AML-193 (cell line): Measurements from ENCODE around the gene STAC3.

Experiments used
- DNase-seq, 2 experiments: peaks; one replicate each; lab custom pipeline; 2025; lab: John Stamatoyannopoulos, UW

STAC3 gene

DNA sequence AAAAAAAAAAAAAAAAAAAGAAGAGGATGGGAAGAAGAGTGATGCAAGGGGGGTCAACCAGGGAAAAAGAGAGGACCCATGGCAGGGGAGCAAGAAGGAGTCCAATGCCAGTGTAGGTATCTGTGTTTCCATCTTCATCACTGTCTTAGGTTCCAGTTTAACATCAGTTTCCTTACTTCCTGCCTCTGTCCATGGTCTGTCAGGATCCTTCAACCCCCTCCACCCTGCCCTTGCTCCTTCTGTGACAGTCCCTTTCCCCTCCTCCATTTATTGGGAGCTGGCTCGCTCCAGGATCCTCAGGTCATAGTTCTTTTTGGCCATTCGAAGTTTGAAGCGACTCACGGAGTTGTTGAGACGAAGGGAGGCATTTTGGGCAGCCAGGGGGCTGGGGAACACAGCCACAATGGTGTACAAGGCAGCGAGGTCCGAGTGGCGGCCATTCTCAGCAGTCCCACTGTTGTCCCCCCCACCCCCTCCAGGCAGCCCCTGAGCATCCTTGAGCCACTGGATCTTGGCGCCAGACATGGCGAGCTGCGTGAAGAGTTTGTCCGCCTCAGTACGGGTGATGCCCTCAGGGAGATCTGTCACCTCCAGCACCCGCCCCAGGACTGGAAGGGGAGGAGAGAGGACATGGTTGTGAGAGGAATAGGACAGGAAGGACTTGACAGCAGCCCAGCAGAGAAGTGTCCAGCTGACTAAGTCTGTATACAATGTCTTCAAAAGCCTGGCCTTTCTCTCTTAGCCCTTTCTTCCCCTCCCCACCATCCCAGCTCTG, 3.7 kb upstream of the STAC3 start:
- DNase-seq = no peak

GRCh38 chr12:57250541-57250940, 446 bp downstream of the STAC3 start:
- DNase-seq = no peak

GRCh38 chr12:57248934-57249742, 1.8 kb downstream of the STAC3 start:
- DNase-seq = peak; percentile 84 to 85

DNA sequence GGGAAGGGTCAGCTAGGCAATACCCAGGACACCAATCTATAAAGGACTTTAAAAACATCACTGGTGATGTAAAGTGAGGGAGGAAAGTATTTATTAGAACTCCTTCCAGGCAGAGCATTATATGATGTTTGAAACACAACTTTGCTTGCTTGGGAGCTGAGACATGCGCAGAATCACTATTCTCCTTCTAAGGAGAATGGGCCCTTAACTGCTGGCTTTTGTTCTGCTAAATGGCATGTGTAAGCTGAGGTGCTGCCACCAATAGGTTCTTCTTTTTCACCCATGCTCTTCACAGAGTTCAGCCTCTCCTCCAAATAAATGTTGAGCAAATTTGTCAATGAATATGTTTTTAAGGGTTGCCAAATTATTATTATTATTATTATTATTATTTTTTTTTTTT, 3.9 kb downstream of the STAC3 start:
- no peak for DNase-seq

GRCh38 chr12:57244312-57244696, 6.7 kb downstream of the STAC3 start:
- DNase-seq = no peak

DNA sequence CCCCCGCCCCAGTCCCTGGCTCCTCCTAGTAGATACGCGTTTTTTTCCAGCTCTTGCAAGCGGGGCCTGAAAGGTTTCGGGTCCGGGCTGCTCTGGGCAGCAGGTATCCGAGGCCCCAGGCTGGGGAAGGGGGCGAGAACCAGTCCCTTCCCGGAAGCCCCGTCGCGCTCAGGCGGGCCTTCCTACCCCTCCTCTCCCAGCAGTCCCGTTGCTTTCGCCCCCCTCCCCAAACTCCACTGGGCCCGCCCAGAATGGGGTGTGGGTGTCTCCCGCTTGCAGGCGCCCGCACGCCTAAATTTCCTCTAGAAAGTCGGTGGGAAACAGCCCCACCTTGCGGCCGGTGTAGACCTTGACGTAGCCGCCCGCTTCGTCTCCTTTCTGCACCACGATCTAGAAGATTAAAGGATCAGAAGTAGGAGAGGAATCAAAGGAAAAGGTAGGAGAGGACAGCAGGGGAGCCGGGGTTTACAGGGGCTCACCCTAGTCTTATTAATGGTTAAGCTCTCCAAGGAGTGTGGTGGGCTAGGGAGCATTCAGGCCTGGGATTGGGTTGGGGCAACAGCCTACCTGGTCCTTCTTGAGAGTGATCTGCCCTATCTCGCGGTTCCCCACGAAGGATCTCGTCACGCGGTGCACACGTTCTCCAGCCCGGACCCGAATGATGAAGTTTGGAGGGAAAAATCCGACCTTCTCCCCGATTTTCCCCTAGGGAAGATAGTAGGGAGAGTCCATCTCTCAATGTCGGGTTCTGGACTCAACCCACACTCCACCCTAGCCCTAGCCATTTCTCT, 7.3 kb downstream of the STAC3 start:
- DNase-seq = peak; percentile 58 to 71

GRCh38 chr12:57242691-57243454, 8.1 kb downstream of the STAC3 start:
- DNase-seq = peak; percentile 20 to 27

GRCh38 chr12:57242329-57242690, 8.7 kb downstream of the STAC3 start:
- DNase-seq = no peak

DNA sequence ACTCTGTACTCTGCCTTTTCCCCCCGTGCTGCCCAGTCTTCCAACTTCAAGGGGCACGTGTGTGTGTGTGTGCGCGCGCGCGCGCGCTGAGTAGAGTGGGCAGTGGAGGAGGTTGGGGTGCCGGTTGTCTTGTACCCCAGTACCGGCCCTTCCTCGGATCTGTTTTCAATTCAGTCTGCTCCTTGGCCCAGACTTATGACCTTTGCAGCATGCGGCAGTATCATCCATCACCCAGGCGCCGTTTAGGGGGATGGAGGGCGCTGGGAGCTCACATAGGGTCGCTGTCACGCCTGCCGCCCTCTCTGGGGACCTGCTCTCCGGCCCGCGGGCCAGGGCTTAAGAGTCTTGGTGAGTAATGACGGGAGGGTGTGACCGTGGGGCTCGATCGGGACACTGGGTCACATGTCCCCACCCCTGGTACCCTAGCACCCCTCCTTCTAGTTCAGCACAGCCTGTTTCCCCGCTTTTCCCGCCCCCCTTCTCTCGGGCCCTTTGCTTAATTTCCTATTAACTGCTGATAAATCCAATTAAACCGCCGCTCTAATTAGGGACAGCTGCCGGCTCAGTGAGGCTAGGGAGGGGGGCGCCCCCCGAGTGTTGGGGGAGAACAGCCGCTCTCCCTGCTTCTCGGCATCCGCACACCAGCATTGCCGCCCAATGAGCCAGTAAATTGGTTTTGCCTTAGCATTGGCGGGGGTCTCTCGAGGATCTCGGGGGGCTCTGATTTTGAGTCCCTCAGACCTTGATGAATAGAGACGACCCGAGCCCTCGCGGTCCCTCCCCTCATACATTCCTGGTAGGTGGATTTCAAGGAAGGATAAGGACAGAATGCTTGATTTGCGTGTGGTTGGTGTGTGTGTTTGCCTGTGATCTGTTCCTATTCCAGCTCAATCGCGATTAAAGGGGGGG, 9.3 kb downstream of the STAC3 start:
- DNase-seq = no peak

- no peak for DNase-seq
These were observed 10.0 kb downstream of the STAC3 start for GRCh38 chr12:57240926-57241401.

DNA sequence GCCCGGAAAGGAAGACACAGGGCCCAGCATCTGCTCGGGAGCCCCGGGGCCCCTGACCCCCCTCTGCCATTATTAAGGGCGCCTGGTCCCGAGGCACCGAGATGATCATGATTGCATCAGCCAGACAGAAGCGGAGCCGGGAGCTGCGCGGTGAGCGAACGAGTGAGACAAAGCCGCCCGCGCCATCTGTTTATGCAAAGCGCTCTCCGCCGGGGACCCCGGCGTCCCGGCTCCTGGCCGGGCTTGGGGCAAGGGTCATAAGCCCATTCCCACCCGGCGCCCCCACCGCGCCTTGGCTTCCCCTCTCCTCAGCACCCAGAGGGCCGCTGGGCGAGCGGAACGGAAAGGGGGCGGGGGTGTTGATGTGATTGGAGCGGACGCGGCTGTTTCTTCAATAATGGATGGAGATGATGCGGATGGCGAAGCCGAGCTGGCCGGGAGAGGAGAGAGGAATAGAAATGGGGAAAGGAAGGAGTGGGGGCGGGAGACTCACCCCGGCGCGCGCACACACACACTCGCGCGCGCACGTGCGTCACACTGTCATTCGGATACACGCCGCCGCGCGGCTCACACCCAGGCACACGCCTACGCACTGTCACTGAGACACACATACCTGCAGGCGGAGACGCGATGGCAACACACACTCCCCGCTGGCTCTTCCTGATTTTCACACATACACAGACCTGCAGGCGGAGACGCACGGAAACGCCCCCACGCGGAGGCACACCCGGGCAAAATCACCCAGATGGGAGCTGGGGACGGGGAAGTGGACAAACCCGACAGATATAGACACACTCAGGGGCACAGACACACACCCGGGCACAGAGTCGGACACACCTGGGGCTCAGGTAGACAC, 10.7 kb downstream of the STAC3 start:
- peak in 1 of 2 experiments; percentile 12 for DNase-seq

DNA sequence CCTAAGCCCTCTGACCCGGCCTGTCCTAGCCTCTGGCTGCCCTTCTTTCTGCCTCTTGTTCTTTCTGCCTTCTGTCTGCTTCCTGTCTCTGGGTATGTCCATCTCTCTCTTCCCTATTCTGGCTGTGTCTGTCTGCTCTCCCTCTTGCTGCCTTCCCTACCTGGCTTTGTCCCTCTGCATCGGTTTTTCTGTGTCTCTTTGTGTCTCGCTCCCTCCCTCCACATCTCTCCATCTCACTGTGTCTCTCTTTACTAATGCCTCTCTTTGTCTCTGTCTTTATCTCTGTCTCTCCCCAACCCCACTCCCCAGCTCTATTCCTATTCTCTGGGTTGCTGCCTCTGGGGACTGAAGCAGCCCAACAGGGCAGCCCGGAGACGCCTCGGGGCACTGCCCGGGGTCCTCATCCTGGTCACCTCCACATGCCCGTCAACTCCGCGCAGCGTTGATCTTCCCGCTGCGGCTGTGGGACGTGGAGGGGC, 11.4 kb downstream of the STAC3 start:
- DNase-seq = no peak

DNA sequence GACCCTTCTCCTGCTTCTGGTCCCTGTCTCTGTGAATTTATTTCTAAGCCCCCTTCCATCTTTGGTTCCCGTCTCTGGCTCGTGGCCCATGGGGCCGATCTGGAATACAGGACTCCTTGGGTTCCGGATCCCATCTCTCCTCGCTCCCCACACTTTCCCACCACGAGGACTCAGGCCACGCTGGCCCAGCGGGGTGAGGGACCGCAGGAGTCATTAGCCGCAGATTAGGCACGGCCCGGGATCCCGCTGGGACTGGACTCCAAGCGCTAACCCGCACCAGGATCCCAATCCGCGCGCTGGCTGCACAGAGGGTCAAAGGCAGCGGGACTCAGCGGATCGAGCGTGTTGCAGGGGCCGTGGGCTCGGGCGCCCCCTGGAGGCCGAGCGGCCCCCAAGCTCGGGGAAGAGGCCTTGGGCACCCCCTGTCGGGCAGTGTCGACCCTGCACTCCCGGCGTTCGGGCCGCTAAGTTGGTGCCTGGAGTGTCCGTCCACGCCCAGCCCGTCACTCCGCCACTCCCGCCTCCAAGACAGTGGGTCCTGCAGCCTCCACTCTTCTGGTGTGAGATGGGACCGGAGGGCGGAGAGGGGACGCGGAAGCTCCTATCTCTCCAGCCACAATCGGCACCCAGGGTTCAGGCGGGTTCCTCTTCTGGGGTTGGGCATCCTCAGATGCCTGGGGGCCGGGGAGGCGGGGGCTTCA, 12.0 kb downstream of the STAC3 start:
- DNase-seq = peak; percentile 65 to 69

DNA sequence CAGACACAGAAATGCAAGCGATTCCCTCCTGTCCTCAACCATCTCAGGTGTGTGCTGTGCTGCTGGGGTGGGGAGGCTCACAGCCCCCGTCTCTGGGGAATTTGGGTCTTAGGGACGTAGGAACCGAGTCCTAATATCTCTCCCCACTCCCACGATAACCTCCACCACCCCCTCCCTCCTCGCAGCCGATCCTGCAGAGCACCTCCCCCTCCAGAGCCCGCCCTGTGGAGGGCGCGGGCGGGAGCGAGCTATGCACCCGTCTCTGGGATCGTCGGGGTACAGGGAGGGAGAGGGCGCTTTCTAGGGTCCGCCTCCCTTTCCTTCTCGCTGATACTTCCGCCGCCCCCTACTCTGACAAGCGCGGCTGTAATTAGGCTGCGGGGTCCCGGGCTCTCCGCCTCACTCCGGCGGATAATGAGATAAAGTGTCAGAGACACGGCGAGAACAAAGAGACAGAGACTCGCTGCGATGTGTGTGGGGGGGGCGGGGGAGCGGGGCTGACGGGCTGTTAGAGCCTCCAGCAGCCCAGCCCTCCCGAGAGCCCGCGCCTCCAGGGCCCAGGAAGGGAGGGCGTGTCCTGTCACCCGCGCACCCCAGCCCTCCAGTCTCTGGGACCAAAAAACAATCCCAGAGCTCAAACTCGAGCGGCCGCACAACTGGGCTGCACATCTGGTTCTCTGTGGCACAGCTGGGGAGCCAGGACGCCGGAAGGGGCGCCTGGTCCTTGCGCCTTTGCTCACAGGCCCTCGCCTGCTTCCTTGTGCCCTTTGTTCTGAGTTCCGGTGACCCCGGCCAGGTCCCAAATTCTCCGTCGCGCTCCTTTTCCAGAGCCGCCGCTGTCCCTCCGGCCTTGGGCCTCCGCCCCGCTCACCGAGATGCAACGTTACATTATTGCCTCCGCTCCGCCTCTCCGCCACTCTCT, 12.8 kb downstream of the STAC3 start:
- no peak for DNase-seq

GRCh38 chr12:57237596-57237931, 13.4 kb downstream of the STAC3 start:
- no peak for DNase-seq

DNA sequence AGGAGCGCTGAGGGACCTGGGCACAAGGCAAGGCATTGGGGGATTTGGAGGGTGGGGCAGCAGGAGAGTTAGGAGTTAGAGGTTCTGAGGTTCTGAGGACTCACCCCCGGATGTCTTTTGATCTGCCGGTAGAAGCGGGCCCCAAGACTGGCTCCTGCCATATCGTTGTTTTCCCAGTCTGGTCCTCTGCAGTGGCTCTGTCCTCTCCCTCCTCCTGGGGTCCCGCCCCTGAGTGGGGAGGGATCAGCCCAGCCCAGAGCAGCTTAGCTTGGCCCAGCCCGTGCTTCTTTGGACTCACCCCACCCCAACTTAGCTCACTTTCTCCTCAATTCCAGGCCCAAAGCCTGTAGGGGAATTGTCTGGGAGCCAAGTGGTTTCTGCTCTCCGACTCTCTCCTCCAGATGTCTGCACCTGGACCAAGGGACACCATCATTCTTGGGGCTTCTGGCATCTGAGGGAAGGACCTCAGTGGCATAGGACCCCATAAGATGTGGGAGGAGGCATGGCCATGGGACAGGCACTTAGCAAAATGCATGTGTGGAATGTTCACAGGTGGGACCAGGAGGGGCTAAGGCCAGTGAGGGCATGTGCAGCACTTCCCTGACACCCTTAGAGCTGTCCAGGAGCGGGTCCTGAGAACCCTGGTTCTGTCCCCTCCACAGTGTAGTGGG, 13.9 kb downstream of the STAC3 start:
- no peak for DNase-seq

- no peak for DNase-seq
These were observed 14.6 kb downstream of the STAC3 start for GRCh38 chr12:57236201-57236924.
